ENCODE data around the gene NKG7.

The NKG7 gene

GRCh38 chr19:51389143-51389542, 16.7 kb upstream of the NKG7 start:
- DNase-seq = no peak

- DNase-seq = no peak
Observed at GRCh38 chr19:51387924-51388389, 15.5 kb upstream of the NKG7 start, which contains the start of gene LIM2. Gene LIM2 (minus strand): TSS chr19:51387974. CDS start chr19:51387443, 531 bp downstream.

GRCh38 chr19:51386882-51387520, 14.5 kb upstream of the NKG7 start:
- DNase-seq = no peak

GRCh38 chr19:51382004-51382403, 9.6 kb upstream of the NKG7 start:
- no peak for DNase-seq

GRCh38 chr19:51380379-51380778, 7.9 kb upstream of the NKG7 start:
- DNase-seq = no peak

- no peak for DNase-seq
Observed at GRCh38 chr19:51377422-51377821, 5.0 kb upstream of the NKG7 start.

GRCh38 chr19:51375504-51376221, 3.2 kb upstream of the NKG7 start:
- no peak for DNase-seq

GRCh38 chr19:51372021-51372648, 319 bp downstream of the NKG7 start:
- DNase-seq = no peak

GRCh38 chr19:51371186-51371690, 1.2 kb downstream of the NKG7 start:
- no peak for DNase-seq

GRCh38 chr19:51370230-51370629, 2.2 kb downstream of the NKG7 start:
- DNase-seq = no peak

GRCh38 chr19:51368366-51369282, 3.8 kb downstream of the NKG7 start, which contains the start of gene CLDND2:
Gene CLDND2 (minus strand): TSS chr19:51369003. CDS start chr19:51368577, 426 bp downstream.
- peak; percentile 24 for DNase-seq

GRCh38 chr19:51367565-51368365, 4.7 kb downstream of the NKG7 start:
- peak; percentile 99 for DNase-seq

GRCh38 chr19:51367255-51367564, 5.2 kb downstream of the NKG7 start:
- DNase-seq = no peak

- DNase-seq = peak; percentile 99
Observed at GRCh38 chr19:51366389-51367254, 5.8 kb downstream of the NKG7 start.

- DNase-seq = no peak
Observed at GRCh38 chr19:51365965-51366388, 6.5 kb downstream of the NKG7 start, which contains the start of gene ETFB. Gene ETFB (minus strand): TSS chr19:51366388. CDS start chr19:51366326, 62 bp downstream.

GRCh38 chr19:51365211-51365964, 7.1 kb downstream of the NKG7 start:
- DNase-seq = peak; percentile 54

GRCh38 chr19:51364200-51365106, 8.0 kb downstream of the NKG7 start:
- DNase-seq = no peak

- DNase-seq = no peak
Observed at GRCh38 chr19:51361239-51361638, 11.2 kb downstream of the NKG7 start.

- peak; percentile 16 for DNase-seq
Observed at GRCh38 chr19:51359294-51359693, 13.2 kb downstream of the NKG7 start.
